DOHH2 (cell line): ENCODE data around the gene EVX1.

ENCODE experiments used
- H3F3A ChIP-seq: fragments of 200-600 bp; sonication (generic), shearing (Covaris generic); 2 replicates; pipeline ENCODE4 v1.6.0; 2016; ENCODE audit warnings: antibody characterized with exemption, mild to moderate bottlenecking; ENCODE audit not compliant: control insufficient read depth, insufficient read depth
- H3K27ac ChIP-seq: fragments of 200-600 bp; sonication (generic); 2 replicates; pipeline ENCODE4 v1.5.1; 2014; ENCODE audit warnings: low read depth, mild to moderate bottlenecking, low read length, moderate library complexity
- H3K27me3 ChIP-seq: fragments of 200-600 bp; sonication (generic); 2 replicates; pipeline ENCODE4 v1.6.1; 2014; ENCODE audit warnings: mild to moderate bottlenecking, low read length, mixed read lengths; ENCODE audit not compliant: control insufficient read depth
- H3K36me3 ChIP-seq: fragments of 200-600 bp; sonication (generic); 2 replicates; pipeline ENCODE4 v1.6.1; 2014; ENCODE audit warnings: mild to moderate bottlenecking, low read length, moderate library complexity, mixed read lengths; ENCODE audit not compliant: control insufficient read depth
- H3K4me1 ChIP-seq: fragments of 200-600 bp; sonication (generic); 2 replicates; pipeline ENCODE4 v1.6.1; 2014; ENCODE audit warnings: mild to moderate bottlenecking, low read length, mixed read lengths; ENCODE audit not compliant: control insufficient read depth
- H3K4me2 ChIP-seq: fragments of 200-600 bp; sonication (generic); 2 replicates; pipeline ENCODE4 v1.6.0; 2014; ENCODE audit warnings: mild to moderate bottlenecking, low read length, moderate library complexity
- H3K4me3 ChIP-seq: fragments of 200-600 bp; sonication (generic); 2 replicates; pipeline ENCODE4 v1.5.1; 2014; ENCODE audit warnings: mild to moderate bottlenecking, low read length, mixed read lengths
- H3K79me2 ChIP-seq: fragments of 200-600 bp; sonication (generic); 2 replicates; pipeline ENCODE4 v1.6.1; 2014; ENCODE audit warnings: mild to moderate bottlenecking, low read length, mixed read lengths; ENCODE audit not compliant: control insufficient read depth
- H3K9me2 ChIP-seq: fragments of 200-600 bp; sonication (generic); replicated peaks from 2 replicates; pipeline ENCODE4 v1.6.1; 2014; ENCODE audit warnings: mild to moderate bottlenecking, low read length, mixed read lengths; ENCODE audit not compliant: control insufficient read depth
- H3K9me3 ChIP-seq: fragments of 200-600 bp; sonication (generic); 2 replicates; pipeline ENCODE4 v1.6.1; 2014; ENCODE audit warnings: antibody characterized with exemption, low read length, mixed read lengths; ENCODE audit not compliant: control insufficient read depth, insufficient read depth
- H4K20me1 ChIP-seq: fragments of 200-600 bp; sonication (generic); 2 replicates; pipeline ENCODE4 v1.6.0; 2014; ENCODE audit warnings: low read depth, mild to moderate bottlenecking, antibody characterized with exemption, low read length, moderate library complexity; ENCODE audit not compliant: control insufficient read depth, insufficient read depth
- CTCF ChIP-seq: fragments of 200-600 bp; sonication (generic); IDR thresholded peaks from one replicate; pipeline ENCODE4 v1.5.1; 2014; ENCODE audit warnings: antibody characterized with exemption, mild to moderate bottlenecking, low read depth, low read length; ENCODE audit not compliant: poor library complexity, severe bottlenecking
- EZH2phosphoT487 ChIP-seq: fragments of 200-600 bp; sonication (generic); IDR thresholded peaks from 2 replicates; pipeline ENCODE4 v1.6.1; 2017; ENCODE audit warnings: borderline replicate concordance, mild to moderate bottlenecking, antibody characterized with exemption, low read length, moderate library complexity, mixed read lengths

Gene EVX1

GRCh38 chr7:27200761-27201579, 41.6 kb upstream of the EVX1 start:
- peaks cover 4% of the 10 kb centered on the region; the same call in 1 of the 2 replicates for H4K20me1 ChIP-seq
- peak overlapping the region; percentile 88 for H3K4me2 ChIP-seq
- no peak overlapping the region for H3K27ac ChIP-seq
- H3K9me2 ChIP-seq: no peaks in the 10 kb centered on the region
- H3K79me2 ChIP-seq: no peaks in the 10 kb centered on the region
- peaks cover 2% of the 10 kb centered on the region; the same call in 1 of the 2 replicates for H3F3A ChIP-seq
- H3K4me3 ChIP-seq: peak overlapping the region; percentile 75
- peaks cover 18% of the 10 kb centered on the region for H3K4me1 ChIP-seq
- H3K27me3 ChIP-seq: peaks cover 85% of the 10 kb centered on the region
- no peaks in the 10 kb centered on the region for H3K9me3 ChIP-seq
- no peaks in the 10 kb centered on the region for H3K36me3 ChIP-seq
- no peak for TF ChIP-seq CTCF
- TF ChIP-seq EZH2phosphoT487: no peak; the same call in 1 of the 2 replicates

GRCh38 chr7:27201580-27202017, 41.0 kb upstream of the EVX1 start:
- Histone ChIP-seq H3K4me2 (peak overlapping the region; percentile 88; the same call in 1 of the 2 replicates), H3K79me2 (no peaks in the 10 kb centered on the region), H4K20me1 (peaks cover 4% of the 10 kb centered on the region; the same call in 1 of the 2 replicates), H3F3A (peaks cover under 1% of the 10 kb centered on the region; the same call in 1 of the 2 replicates), H3K4me3 (peak overlapping the region; percentile 75; the same call in 1 of the 2 replicates), H3K9me3 (no peaks in the 10 kb centered on the region), H3K27me3 (peaks cover 87% of the 10 kb centered on the region), H3K4me1 (peaks cover 15% of the 10 kb centered on the region), H3K36me3 (no peaks in the 10 kb centered on the region), H3K27ac (no peak overlapping the region), H3K9me2 (no peaks in the 10 kb centered on the region)
- TF ChIP-seq EZH2phosphoT487 (no peak), CTCF (no peak)

GRCh38 chr7:27202018-27202861, 40.4 kb upstream of the EVX1 start:
- H3K9me2 ChIP-seq: no peaks in the 10 kb centered on the region
- peaks cover 4% of the 10 kb centered on the region; the same call in 1 of the 2 replicates for H4K20me1 ChIP-seq
- H3K4me1 ChIP-seq: peaks cover 15% of the 10 kb centered on the region
- H3K27me3 ChIP-seq: peaks cover 88% of the 10 kb centered on the region
- H3K36me3 ChIP-seq: no peaks in the 10 kb centered on the region
- no peaks in the 10 kb centered on the region for H3K9me3 ChIP-seq
- H3K4me3 ChIP-seq: no peak overlapping the region
- TF ChIP-seq CTCF: no peak
- TF ChIP-seq EZH2phosphoT487: no peak
- H3K4me2 ChIP-seq: no peak overlapping the region
- no peaks in the 10 kb centered on the region for H3K79me2 ChIP-seq
- no peaks in the 10 kb centered on the region for H3F3A ChIP-seq
- no peak overlapping the region for H3K27ac ChIP-seq
